Esophagus muscularis mucosa (tissue), 4 donors: Measurements from ENCODE around the gene HAUS1. TPM values are rescaled to one million over a fixed set of nuclear protein-coding genes. Genes with fewer than 3 reads are reported as not detected.

Experiments
- DNase-seq: peaks from one replicate; pipeline ENCODE4 v3.0.0-alpha.2; 2017; ENCODE audit errors: extremely low spot score
- H3K27ac ChIP-seq, 4 donors: fragments of 200-600 bp; sonication (generic); replicated peaks in 1 of 4; 1 replicate in 3 of 4; 2 replicates in 1 of 4; pipeline ENCODE4 v1.5.1; 2016 to 2019; ENCODE audit warnings: mild to moderate bottlenecking in 1 of 4
- H3K27me3 ChIP-seq, 4 donors: fragments of 200-600 bp; sonication (generic); one replicate each; pipeline versions ENCODE4 v1.5.1 to v1.6.0; 2016 to 2019
- H3K36me3 ChIP-seq, 4 donors: fragments of 200-600 bp; sonication (generic); one replicate each; pipeline ENCODE4 v1.5.1; 2016 to 2019
- H3K4me1 ChIP-seq, 4 donors: fragments of 200-600 bp; sonication (generic); one replicate each; pipeline ENCODE4 v1.5.1; 2016 to 2019
- H3K4me3 ChIP-seq, 4 donors: fragments of 200-600 bp; sonication (generic); 1 replicate in 2 of 4; 2 replicates in 2 of 4; pipeline ENCODE4 v1.5.1; 2016 to 2019; ENCODE audit warnings: mild to moderate bottlenecking in 4 of 4, moderate library complexity in 1 of 4
- H3K9me3 ChIP-seq, 4 donors: fragments of 200-600 bp; sonication (generic); 1 replicate in 3 of 4; 2 replicates in 1 of 4; pipeline ENCODE4 v1.5.1; 2016 to 2019
- EP300 ChIP-seq: sonication (generic); formaldehyde crosslinking; IDR thresholded peaks from one replicate; pipeline ENCODE4 v1.6.1; 2017; ENCODE audit warnings: antibody characterized with exemption
- POLR2A ChIP-seq: fragments of 450-650 bp; IDR thresholded peaks from one replicate; pipeline ENCODE4 v1.6.1; 2017; ENCODE audit warnings: antibody characterized with exemption, moderate library complexity, mild to moderate bottlenecking, low read depth
- POLR2AphosphoS5 ChIP-seq, 2 donors: sonication (generic); formaldehyde crosslinking; IDR thresholded peaks; one replicate each; pipeline ENCODE4 v1.6.1; 2017; ENCODE audit warnings: antibody characterized with exemption in 2 of 2
- WGBS: methylation state at CpG from one replicate; pipeline ENCODE4 v1.1.5; 2018; 5-methylcytosine and 5-hydroxymethylcytosine counted together
- intact Hi-C: fragments of 100-400 bp; cut with DNase I; formaldehyde crosslinking; loops from one replicate; pipeline ENCODE4 v1.15.1; 2023
- total RNA-seq, 4 donors: library from RNA; depleted of rRNA; stranded (reverse); fragments of >200 nt; gene quantifications; one replicate each; pipeline versions ENCODE4 v1.1.0 to v1.2.1, GENCODE V29; 2016
- TF ChIP-seq, protein P1 (sequence below), 3 experiments: fragments of 200-600 bp in 2 of 3; fragments of 450-650 bp in 1 of 3; sonication (generic) in 2 of 3; IDR thresholded peaks; one replicate each; pipeline ENCODE4 v1.5.1; 2017 to 2019; ENCODE audit warnings: antibody characterized with exemption in 3 of 3, mild to moderate bottlenecking in 2 of 3, moderate library complexity in 1 of 3

Gene HAUS1
- total RNA-seq, 4 donors from 2014 or later, result 31.9 to 48.3 (median 34.8) TPM

DNA sequence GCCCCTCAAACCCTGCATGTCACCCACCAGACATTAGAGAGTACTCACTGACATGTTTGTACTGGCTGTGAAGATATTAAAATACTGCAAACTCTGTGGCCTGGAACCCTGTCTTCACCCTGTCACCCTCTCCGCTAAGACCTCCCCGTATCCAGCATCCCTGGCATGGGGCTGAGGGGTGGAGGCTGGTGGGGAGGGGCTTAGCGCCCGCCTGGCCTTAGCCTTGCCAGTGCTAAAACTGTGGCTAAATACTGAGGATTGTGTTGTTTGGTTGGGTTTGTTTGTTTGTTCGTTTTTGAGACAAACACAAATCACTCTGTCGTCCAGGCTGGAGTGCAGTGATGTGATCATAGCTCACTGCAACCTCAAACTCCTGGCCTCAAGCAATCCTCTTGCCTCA lies 34.0 kb upstream of the HAUS1 start:
- H3K4me3 ChIP-seq, result no peak overlapping the region
- intact Hi-C loops, result loop anchor here (5.0 to 10.0 kb wide), 2 partner anchors 43 to 405 kb away; no protein-coding TSS in a partner anchor
- no peaks in the 10 kb centered on the region for H3K27me3 ChIP-seq
- no peaks in the 10 kb centered on the region for H3K9me3 ChIP-seq
- H3K4me1 ChIP-seq, result peaks cover 14 to 32% (median 27%) of the 10 kb centered on the region in 4 donors
- 91% methylated on average over 6 of the region's 6 CpGs for WGBS
- TF ChIP-seq, protein P1, sequence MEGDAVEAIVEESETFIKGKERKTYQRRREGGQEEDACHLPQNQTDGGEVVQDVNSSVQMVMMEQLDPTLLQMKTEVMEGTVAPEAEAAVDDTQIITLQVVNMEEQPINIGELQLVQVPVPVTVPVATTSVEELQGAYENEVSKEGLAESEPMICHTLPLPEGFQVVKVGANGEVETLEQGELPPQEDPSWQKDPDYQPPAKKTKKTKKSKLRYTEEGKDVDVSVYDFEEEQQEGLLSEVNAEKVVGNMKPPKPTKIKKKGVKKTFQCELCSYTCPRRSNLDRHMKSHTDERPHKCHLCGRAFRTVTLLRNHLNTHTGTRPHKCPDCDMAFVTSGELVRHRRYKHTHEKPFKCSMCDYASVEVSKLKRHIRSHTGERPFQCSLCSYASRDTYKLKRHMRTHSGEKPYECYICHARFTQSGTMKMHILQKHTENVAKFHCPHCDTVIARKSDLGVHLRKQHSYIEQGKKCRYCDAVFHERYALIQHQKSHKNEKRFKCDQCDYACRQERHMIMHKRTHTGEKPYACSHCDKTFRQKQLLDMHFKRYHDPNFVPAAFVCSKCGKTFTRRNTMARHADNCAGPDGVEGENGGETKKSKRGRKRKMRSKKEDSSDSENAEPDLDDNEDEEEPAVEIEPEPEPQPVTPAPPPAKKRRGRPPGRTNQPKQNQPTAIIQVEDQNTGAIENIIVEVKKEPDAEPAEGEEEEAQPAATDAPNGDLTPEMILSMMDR (IDR thresholded peaks at IDR 0.05), result no peak
- TF ChIP-seq POLR2A (no peak), EP300 (no peak), POLR2AphosphoS5 (IDR thresholded peaks at IDR 0.05) (no peak)
- no peak overlapping the region for H3K27ac ChIP-seq
- no peaks in the 10 kb centered on the region for H3K36me3 ChIP-seq
- DNase-seq, result no peak

DNA sequence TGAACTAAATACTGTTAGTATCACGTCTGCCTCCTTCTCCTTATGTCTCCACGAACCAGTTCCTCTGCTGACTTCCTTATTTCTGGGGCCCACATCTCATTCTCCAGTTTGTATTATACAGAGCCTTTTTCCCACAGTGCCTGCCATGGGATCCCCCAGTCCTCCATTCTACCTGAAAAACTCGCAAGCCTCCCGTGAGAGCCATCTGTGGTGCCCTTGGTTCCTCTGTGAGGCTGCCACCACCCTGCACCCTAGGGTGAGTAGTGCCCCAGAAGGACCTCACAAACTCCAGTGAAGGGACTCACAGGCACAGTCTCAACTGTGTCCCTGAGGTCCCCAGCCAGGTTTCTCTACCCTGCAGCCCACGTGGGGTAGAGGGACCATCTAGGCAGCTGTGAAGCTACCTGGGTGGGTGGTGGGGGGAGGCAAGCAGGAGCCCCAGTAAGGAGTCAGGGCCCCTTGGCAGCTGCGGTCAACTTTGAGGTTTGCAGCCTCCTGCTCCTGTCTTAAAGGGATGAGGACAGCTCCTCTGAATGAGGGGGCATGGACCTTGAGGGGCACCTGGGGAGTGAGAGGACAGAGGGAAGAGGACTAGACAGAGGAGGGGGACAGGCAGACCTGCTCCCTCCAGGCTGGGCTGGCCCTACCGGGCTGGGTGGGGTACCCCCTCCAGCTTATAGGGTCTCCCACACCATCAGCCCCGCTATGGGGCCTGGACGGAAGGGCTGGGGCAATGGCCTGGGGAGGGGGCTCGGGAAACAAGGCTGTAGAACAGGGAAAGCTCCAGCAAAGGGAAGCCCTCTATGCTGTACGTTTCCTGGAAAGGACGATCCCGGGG lies 33.2 kb upstream of the HAUS1 start:
- no peak for DNase-seq
- Histone ChIP-seq H3K27me3 (no peaks in the 10 kb centered on the region), H3K36me3 (no peaks in the 10 kb centered on the region), H3K4me3 (peak overlapping the region; percentile 73 to 98 (median 90)), H3K27ac (peak overlapping the region in 3 of 4 donors; percentile 44 to 72 (median 48)), H3K9me3 (no peaks in the 10 kb centered on the region), H3K4me1 (peaks cover 14 to 32% (median 27%) of the 10 kb centered on the region in 4 donors)
- WGBS, result 48% methylated on average over 8 of the region's 13 CpGs
- intact Hi-C loops, result loop anchor here (5.0 to 10.0 kb wide), 2 partner anchors 44 to 406 kb away; no protein-coding TSS in a partner anchor
- TF ChIP-seq POLR2A, result no peak
- TF ChIP-seq, protein P1 (IDR thresholded peaks at IDR 0.05), result no peak
- TF ChIP-seq POLR2AphosphoS5 (IDR thresholded peaks at IDR 0.05), result no peak
- TF ChIP-seq EP300, result no peak

DNA sequence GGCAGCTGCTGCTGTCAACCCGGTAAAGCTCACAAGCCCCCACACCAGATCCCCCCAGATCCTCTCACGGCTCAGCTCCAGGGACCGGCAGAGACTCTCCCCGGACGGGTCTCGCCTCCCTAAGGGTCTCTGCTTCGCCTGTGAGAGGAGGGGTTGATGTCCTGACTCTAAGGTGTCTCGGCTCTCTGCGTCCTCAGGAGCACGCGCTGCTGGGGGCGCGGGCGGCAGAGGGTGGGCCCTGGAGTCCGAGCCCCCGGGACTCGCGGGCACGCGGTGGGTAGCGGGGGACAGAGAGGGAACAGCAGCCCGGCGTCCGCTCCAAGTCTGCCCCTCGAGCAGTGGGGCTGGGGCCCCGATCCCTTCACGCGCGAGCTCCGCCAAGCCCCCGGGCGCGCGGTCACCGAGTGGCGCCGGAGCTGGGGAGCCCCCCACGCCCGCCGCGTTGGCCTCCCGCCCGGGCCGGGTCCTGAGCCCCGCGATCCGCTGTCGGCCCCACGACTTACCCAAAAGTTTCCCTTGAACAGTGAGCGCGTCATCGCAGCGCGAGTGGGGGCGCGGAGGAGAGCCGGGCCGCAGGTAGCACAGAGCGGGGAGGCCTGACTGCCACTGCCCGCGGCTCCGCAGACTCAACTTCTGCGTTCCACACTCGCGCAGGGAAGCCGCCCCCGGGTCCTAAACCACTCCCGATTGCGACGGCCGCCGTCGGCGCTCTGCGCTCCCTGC lies 32.4 kb upstream of the HAUS1 start, which contains the start of gene PSTPIP2:
TSS of gene PSTPIP2 (minus strand) at position 608 of the 723 bp plus-strand sequence. CDS start at position 536, 72 bp downstream.
- no CpG with 5 or more reads among the region's 75 CpGs for WGBS
- H3K9me3 ChIP-seq, result no peaks in the 10 kb centered on the region
- peak within 1 kb of the TSS; percentile 40 to 72 (median 46) for H3K27ac ChIP-seq
- intact Hi-C loops, result loop anchor here (2.0 to 10.0 kb wide), 3 partner anchors 45 to 407 kb away; partner anchors contain the start of gene EPG5
- peak within 1 kb of the TSS; percentile 73 to 98 (median 90) for H3K4me3 ChIP-seq
- TF ChIP-seq EP300 (no peak), POLR2AphosphoS5 (IDR thresholded peaks at IDR 0.05) (peak; percentile 51 to 60)
- TF ChIP-seq, protein P1 (IDR thresholded peaks at IDR 0.05), result no peak
- no peaks in the 10 kb centered on the region for H3K36me3 ChIP-seq
- no peak for DNase-seq
- peaks cover 14 to 32% (median 27%) of the 10 kb centered on the region in 4 donors for H3K4me1 ChIP-seq
- no peaks in the 10 kb centered on the region for H3K27me3 ChIP-seq

DNA sequence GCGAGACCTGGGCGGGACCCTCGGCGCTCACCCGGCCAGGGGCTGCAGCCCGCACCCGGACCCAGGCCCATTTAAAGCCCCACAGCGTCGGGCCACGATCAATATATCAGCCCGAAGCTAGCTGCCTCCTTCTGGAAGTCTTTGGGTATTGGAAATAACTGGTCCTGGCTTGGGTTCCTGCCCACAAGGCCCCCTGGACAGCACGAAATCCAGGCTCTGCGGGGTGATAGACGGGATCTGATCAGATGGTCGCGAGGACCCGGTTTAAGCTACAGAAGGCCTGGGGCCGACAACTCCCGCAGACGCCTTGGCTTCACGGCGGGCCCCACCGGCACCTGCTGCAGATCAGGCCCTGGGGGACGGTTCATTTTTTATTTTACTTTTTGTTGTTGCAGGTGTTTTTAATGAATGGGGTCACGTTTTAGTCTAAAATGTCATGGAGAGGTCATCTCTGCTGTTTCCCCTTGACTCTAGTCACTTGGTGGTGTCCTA lies 31.8 kb upstream of the HAUS1 start:
- intact Hi-C loops, result loop anchor here (2.0 to 10.0 kb wide), 3 partner anchors 45 to 408 kb away; partner anchors contain the start of gene EPG5
- no peak for DNase-seq

More for the DNA sequence above, 31.8 kb upstream of the HAUS1 start:
- H3K27me3 ChIP-seq, result no peaks in the 10 kb centered on the region
- peak overlapping the region; percentile 73 to 98 (median 90) for H3K4me3 ChIP-seq
- H3K36me3 ChIP-seq, result peaks cover 0 to 1% (median under 1%) of the 10 kb centered on the region in 4 donors
- 40% methylated on average over 8 of the region's 25 CpGs for WGBS
- peaks cover 14 to 33% (median 31%) of the 10 kb centered on the region in 4 donors for H3K4me1 ChIP-seq
- TF ChIP-seq EP300 (no peak), POLR2AphosphoS5 (IDR thresholded peaks at IDR 0.05) (no peak), POLR2A (no peak)
- TF ChIP-seq, protein P1 (IDR thresholded peaks at IDR 0.05), result no peak
- H3K27ac ChIP-seq, result peak overlapping the region in 3 of 4 donors; percentile 40 to 72 (median 44)
- no peaks in the 10 kb centered on the region for H3K9me3 ChIP-seq
